GM18526 (cell line): Measurements from ENCODE around the gene ALPG.

ENCODE experiments used
- POLR2A ChIP-seq: IDR thresholded peaks from 3 replicates; pipeline ENCODE4 v1.6.1; 2011; ENCODE audit not compliant: insufficient read length; ENCODE audit errors: extremely low read depth

Gene ALPG

DNA sequence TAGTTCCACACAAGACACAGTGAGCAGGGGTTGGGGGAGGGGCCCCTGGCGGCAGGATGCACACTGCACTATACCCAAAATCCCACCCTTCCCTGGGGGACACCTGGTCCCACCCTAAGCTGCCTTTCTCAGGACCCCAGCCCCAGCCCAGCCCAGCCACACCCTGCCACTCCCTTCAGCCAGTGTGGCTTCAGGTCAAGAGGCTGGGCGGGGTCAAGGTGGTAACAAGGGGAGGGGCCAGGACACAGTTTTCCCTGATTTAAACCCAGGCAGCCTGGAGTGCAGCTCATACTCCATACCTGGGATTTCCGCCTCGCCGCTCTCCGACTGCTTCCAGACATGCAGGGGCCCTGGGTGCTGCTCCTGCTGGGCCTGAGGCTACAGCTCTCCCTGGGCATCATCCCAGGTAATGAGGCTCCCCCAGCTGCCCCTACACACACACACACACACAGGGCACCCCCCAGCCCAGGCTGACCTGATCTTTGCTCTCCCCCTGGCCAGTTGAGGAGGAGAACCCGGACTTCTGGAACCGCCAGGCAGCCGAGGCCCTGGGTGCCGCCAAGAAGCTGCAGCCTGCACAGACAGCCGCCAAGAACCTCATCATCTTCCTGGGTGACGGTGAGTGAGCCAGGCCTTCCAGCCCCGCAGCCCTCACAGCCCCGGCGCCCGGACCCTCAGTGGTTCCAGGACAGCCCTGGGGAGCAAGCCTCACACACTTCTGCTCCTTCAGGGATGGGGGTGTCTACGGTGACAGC is at the start of gene ALPG:
Gene ALPG (plus strand): TSS at position 289 of the 755 bp plus-strand sequence. CDS start 51 bp downstream, at position 340.
- no peak for TF ChIP-seq POLR2A

DNA sequence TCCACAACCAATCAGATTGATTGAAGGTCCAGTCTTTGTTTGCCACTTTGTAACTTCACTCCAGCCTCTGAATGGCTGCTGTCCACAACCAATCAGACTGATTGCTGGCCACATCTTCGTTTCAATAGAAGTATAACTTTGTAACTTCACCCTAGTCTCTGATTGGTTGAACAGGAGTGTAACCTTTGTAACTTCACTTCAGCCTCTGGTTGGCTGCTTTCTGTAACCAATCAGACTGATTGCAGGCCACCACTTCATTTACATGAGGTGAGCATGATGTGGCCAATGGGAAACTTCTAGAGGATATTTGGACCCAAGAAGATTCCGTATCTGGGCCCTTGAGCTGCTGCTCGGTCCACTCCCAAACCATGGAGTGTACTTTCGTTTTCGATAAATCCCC is 45.0 kb upstream of the ALPG start:
- no peak for TF ChIP-seq POLR2A

DNA sequence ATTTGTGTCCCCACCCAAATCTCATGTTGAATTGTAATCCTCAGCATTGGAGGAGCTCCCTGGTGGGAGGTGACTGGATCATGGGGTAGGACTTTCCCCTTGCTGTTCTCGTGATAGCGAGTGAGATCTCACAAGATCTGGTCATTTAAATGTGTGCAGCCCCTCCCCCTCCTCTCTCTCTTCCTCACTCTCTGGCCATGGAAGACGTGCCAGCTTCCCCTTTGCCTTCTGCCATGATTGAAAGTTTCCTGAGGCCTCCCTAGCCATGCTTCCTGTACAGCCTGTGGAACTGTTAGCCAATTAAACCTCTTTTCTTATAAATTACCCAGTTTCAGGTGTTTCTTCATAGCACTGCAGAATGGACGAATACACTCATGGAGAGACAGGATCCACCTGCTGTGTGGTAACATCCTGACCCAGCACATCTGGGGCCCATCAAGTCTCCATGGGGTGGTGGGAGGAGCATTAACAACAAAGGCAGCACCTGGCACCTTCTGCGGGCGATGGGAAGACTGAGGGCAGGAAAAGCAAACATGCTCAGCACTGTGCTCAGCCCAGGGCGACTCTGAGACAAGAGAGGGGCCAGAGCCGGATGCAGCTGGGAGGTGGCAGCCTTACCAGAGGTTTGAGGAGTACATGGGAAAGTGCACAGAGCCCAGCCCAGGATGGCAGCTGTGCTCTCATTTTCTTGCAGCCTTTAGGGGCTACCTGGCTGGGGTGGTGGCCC is 44.3 kb upstream of the ALPG start:
- TF ChIP-seq POLR2A, result no peak

DNA sequence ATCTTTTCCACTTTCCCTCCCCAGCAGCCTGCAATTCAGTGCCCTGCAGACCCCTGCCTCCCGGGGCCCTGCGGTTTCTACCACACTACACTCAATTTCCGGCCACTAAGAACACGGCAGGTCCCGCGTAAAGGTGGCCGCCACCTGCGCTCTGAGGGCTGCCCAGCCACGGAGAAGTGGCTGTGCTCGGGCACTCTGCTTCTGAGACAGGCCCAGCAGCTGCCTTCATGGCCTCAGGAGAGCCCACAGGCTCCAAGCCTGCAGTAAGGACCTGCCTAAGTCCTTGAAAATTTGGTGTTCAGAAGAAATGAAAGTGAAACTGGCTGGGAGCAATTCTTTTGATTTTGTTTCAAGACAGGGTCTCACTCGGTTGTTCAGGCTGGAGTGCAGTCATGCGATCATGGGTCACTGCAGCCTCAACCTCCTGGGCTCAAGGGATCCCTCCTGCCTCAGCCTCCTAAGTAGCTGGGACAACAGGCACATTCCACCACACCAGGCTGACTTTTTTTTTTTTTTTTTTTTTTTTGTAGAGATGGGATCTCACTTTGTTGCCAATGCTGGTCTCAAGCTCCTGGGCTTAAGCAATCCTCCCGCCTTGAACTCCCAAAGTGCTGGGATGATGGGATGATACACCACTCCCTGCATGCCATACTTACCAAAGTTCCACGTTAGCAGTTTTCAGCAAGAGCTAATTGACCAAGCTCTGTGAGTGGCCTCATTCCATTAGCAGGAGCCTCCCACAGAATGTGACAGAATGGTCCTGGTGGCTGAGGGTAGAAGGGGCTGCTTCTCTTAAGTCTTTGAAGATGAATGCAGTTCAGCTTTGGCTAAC is 42.6 kb upstream of the ALPG start:
- TF ChIP-seq POLR2A, result no peak

DNA sequence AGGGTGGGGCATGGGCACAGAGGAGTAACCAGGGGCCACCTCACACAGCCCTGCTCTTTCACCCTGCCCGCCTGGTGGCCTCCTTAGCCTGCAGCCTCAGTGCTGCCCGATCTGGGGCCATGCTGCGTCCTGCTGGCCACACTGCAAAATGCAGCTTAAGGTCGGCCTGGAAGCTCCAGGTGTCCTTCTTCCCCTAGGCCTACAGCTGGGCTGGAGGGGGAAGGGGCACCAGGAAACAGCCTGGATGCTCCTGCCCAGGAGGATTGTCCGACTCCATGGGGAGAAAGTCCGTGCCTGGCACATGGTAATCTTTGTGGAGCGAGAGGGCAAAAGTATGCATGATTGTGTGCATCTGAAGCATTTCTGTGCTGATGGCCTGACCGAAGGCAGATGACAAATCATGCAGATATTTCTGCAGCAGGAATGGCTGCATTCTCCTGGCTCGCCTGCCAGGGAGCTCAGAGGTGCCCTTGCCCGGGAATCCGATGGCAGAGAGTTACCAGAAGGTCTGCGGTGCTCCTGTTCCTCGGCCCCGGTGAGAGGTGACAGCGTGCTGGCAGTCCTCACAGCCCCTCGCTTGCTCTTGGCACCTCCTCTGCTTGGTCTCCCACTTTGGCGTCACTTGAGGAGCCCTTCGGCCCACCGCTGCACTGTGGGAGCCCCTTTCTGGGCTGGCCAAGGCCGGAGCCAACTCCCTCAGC is 40.9 kb upstream of the ALPG start:
- no peak for TF ChIP-seq POLR2A

DNA sequence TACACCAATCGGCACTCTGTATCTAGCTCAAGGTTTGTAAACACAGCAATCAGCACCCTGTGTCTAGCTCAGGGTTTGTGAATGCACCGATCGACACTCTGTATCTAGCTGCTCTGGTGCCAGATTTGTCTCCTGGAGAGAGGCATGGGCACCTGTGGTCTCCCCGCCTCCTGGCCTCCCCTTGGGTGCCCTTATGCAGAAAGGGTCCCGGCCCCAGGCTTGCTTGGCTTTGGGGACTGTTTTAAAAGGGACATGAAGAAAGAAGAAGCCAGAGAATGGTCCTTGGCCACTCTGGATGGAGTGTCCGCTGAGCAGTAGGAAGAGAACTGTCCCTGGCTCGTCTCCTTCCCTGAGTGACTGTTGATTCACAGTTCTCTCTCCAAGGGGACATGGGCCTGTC is 39.6 kb upstream of the ALPG start:
- TF ChIP-seq POLR2A, result no peak

DNA sequence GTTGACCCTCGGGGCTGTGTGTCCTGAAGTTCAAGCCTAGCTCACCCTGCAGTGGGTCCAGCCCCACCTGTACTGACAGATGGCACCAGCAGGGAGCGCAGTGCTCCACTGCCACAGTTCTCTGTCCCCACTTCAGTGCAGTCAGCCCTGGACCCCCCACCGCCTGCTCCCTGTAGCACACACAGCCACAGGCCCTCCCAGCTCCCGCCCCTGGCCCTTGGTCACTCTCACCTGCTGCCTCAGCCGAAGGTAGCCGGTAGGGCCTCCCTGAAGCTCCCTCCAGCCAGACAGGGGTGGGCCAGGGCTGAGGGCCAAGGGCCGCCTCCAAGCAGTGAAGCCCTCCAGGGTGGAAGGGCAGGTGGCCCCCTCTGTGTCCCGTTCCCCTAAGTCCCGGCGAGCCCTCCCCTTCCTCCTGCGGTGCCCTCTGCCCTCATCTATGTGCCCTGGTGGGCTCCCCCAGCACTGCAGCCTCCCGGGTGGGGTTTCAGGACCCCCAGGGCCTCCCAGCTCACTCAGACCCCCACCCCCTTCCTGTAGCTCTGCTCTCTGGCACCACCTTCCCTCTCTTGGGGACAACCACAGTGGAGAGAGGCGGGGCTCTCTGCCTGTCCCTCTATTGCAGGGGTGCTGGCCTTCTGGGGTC is 38.9 kb upstream of the ALPG start:
- no peak for TF ChIP-seq POLR2A

DNA sequence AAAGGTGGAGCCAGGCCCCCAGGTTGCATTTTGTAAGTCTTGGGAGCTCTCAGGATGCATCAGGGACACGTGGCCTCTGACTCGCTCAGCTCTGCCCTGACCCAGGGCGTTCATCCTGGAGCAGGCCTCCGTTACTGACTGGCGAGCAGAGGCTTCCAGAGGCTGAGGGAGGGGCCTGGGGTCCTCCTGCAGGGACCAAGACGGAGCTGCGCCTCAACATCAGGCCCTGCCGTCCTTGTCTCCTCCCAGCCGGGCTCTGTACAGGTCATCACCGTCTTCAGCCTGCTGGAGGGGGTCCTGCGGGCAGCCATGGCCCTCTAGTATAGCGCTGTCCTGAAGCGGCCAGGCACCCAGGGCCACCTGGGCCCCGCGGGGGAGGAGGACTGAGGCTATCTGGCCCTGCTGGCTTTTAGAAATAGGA is 38.3 kb upstream of the ALPG start:
- no peak for TF ChIP-seq POLR2A

DNA sequence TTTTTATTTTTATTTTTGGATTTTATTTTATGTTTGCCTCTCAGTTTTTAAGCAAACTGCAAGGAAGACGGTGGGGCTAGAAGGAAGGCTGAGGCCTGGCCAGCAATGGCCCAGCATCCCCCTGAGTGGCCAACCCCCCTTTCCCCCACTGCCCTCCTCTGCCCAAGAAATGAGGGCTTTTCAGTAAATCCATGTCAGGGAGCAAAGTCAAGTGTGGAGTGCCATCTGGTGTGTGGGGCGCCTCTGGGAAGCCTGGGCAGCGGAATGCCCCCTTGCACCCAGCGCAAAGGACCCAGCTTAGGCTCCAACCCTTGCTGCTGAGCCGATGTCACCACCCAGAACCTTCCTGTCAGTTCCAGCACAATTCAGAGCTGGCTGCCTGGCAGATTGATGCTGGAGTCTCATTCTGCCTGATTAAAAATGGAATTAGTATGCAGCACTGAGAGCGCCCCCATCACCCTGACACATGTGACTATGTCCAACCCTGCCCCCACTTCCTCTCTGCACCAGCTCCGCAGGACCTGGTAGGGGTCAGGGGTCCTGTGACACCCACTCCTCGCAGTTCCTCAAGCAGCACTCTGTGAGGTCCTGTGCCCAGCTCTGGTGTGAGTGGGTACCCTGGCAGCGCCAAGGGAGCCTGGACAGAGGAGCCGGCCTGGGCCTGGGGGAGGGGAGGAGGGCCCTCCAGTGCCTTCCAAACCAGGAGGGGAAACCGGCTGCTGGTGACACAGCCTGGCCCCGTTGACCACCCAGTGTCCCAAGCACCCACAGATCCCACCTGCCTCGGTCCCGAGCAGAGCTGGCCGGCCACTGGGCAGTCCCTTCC is 37.3 kb upstream of the ALPG start:
- no peak for TF ChIP-seq POLR2A

DNA sequence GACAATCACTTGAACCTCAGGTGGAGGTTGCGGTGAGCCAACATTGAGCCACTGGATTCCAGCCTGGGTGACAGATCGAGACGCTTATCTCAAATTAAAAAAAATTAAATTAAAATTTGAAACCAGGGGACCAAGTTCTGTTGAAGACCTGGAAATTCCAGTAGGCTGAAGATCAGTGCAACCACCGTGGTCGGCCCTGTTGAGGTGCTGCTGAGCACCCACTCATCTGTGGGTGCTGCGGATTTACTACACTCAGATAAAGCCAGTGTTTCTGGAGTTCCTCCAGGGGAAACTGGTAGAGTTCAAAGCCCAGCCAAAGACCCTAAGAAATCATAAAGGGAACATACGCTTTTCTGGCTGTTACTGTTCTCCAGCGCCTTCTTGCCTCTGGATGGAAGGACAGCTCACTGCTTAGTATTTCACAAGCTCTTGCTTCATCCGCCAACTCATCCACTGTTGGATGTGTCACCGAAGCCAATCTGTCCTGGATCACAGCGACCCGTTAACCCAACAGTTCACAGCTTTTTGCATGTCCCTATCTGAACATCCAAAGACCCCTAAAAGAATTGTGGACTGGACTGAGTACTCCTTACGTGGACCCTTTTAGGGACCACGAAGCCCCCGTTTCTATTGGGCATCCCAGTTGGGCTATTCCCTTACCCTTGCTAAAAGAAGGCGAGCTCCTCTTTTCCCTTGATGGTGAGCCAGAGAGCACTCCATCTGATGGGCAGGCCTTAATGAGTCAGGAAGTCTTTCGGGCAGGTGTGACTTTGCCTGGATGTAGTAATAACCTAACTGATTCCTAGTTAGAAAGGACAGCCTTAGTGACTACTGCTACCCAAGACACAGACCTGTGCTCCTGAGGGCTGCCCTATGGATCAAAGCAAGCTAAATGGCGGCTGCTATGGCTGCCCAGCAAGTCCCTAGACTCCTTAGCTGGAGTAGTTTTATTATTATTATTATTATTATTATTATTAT is 34.1 kb upstream of the ALPG start:
- TF ChIP-seq POLR2A, result no peak

DNA sequence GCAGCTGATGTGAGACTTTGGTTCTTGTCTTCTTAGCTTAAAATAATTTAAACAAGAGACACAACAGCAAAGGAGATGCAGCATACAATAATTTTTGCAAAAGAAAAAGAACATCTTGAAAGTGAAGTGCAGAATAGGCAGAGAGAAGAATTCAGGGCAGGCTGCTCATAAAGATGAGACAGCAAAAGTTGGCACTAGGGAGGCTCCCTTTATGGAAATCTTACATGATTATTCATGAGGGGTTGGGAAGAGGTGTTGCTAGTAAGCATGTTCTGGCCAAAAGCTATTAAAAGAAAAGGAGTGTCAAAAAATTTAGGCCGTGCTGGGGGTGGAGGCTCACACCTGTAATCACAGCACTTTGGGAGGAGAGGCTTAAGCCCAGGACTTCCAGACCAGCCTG is 32.3 kb upstream of the ALPG start:
- no peak for TF ChIP-seq POLR2A

DNA sequence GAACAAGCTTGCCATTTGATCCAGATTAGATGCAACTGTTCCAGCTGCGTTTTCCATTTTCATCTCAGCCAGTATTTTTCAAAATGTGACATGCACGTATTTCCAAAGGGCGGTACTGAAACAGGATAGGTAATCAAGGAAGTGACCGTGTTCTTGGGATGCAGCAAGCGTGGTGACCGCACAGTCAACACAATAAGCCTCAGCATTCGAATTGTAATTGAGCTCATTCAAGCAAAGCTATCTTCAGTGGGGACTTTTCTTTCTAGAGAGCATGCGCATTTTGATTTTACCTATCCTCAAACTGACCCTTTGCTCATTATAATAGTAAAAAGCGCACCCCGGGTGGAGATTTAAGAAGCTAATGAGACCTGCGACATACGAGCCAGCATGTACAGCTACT is 31.5 kb upstream of the ALPG start:
- TF ChIP-seq POLR2A, result no peak

DNA sequence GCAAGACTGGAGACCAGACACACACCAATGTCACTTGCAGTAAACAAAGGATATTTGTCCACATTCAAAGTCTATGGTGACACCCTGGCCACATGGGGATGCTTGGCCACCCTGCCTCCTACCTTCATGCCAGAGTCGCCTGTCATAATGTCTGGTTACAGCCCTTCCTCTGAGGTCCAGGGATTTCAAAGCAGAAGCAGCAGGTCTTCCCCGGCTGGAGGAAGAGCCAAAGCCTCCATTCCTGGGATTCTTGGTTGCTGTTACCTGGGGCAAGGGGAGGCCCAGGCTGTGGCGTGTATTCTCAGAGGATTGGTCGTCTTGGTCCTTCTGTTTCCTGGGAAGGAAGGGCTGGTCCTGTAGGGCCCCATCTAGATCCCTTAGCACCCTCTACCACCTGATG is 30.4 kb upstream of the ALPG start:
- no peak for TF ChIP-seq POLR2A
